Natural killer cell (primary cell): Measurements from ENCODE around the gene ZNF430. TPM values are rescaled to one million over a fixed set of nuclear protein-coding genes. Genes with fewer than 3 reads are reported as not detected.

Experiments used
- ATAC-seq, 3 donors: fragments of 150-1000 bp in 2 of 3; fragments of 200-7000 bp in 1 of 3; cut with Tn5 transposase; 1 replicate in 1 of 3; 2 replicates in 2 of 3; pipeline ENCODE4 v1.10.0; 2021; ENCODE audit warnings: mild to moderate bottlenecking in 2 of 3, moderate library complexity in 2 of 3
- DNase-seq, 2 donors: peaks; one replicate each; pipeline versions ENCODE4 v3.0.0 to v3.0.0-alpha.2; 2013 to 2021; ENCODE audit warnings: mixed read lengths in 1 of 2
- H3K27ac ChIP-seq: one replicate; pipeline ENCODE4 v1.5.1; 2013; ENCODE audit warnings: mild to moderate bottlenecking, low read length
- H3K27me3 ChIP-seq: one replicate; pipeline ENCODE4 v1.6.1; 2013; ENCODE audit warnings: low read length; ENCODE audit not compliant: control insufficient read depth, insufficient read depth
- H3K36me3 ChIP-seq: one replicate; pipeline ENCODE4 v1.6.1; 2013; ENCODE audit warnings: low read length; ENCODE audit not compliant: control insufficient read depth, insufficient read depth
- H3K4me1 ChIP-seq: one replicate; pipeline ENCODE4 v1.6.1; 2013; ENCODE audit warnings: low read length; ENCODE audit not compliant: control insufficient read depth, insufficient read depth
- H3K4me3 ChIP-seq: one replicate; pipeline ENCODE4 v1.5.1; 2013; ENCODE audit warnings: low read length
- H3K9me3 ChIP-seq: one replicate; pipeline ENCODE4 v1.6.1; 2013; ENCODE audit warnings: low read length; ENCODE audit not compliant: control insufficient read depth, insufficient read depth
- H3K27ac Mint-ChIP-seq, 2 donors: one replicate each; pipeline ENCODE4 v1.8.0; 2022; ENCODE audit warnings: mild to moderate bottlenecking in 2 of 2, mixed read lengths in 2 of 2, moderate library complexity in 1 of 2
- H3K27me3 Mint-ChIP-seq, 2 donors: one replicate each; pipeline ENCODE4 v1.8.0; 2022; ENCODE audit warnings: low read depth in 2 of 2, mixed read lengths in 2 of 2
- H3K36me3 Mint-ChIP-seq: one replicate; pipeline ENCODE4 v1.8.0; 2022; ENCODE audit warnings: mixed read lengths
- H3K4me1 Mint-ChIP-seq, 2 donors: one replicate each; pipeline ENCODE4 v1.8.0; 2022; ENCODE audit warnings: mixed read lengths in 2 of 2
- H3K4me3 Mint-ChIP-seq: one replicate; pipeline ENCODE4 v1.8.0; 2022; ENCODE audit warnings: mild to moderate bottlenecking, moderate library complexity, mixed read lengths
- H3K9me3 Mint-ChIP-seq, 2 donors: one replicate each; pipeline ENCODE4 v1.8.0; 2022; ENCODE audit warnings: mixed read lengths in 2 of 2
- WGBS: methylation state at CpG from one replicate; pipeline ENCODE4 v1.1.7; 2013; ENCODE audit warnings: missing lambda C conversion rate; ENCODE audit not compliant: insufficient coverage; 5-methylcytosine and 5-hydroxymethylcytosine counted together
- intact Hi-C: fragments of 100-400 bp; cut with micrococcal nuclease; formaldehyde crosslinking; loops from one replicate; pipeline ENCODE4 v1.14.2; 2022
- total RNA-seq, 4 donors: library from RNA; stranded (reverse); fragments of 120-200 nt in 1 of 4; gene quantifications; one replicate each; pipeline versions ENCODE4 v1.2.3 to v1.2.4, GENCODE V29; 2013 to 2022
- TF ChIP-seq, protein P1 (sequence below): fragments of 200-600 bp; IDR thresholded peaks from one replicate; pipeline ENCODE4 v1.8.0; 2022; ENCODE audit warnings: antibody characterized with exemption

The ZNF430 gene
- total RNA-seq, 3 donors from 2014 or later (not counting 1 experiment from before 2014, with no cell fraction given) = 32.7 to 43.0 (median 33.3) TPM

DNA sequence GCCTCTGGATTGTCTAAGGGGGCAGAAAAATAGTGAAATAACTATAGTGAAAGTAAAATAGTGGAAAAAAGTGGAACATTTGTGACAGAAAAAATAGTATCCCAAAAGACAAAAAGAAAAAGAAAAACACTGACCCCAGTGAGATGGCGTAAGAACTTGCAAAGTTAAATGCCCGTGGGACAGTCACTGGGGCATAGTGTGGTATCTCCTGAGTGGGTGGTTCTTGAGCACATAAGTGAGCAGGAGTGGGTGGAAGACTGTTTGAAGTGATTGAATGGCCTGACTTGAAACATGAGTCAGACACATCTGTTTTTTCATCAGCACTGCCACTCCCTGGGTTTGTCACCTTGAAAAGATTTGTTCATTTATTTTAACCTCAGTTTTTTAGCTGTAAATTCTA is 2.5 kb downstream of the ZNF430 start:
- Mint-ChIP-seq H3K4me1 (peaks cover 50 to 54% of the 10 kb centered on the region in 2 donors), H3K36me3 (peaks cover 6% of the 10 kb centered on the region), H3K4me3 (peak overlapping the region; percentile 100), H3K9me3 (no peaks in the 10 kb centered on the region), H3K27me3 (no peaks in the 10 kb centered on the region), H3K27ac (peak overlapping the region; percentile 78 to 88)
- no peak overlapping the region for H3K27ac ChIP-seq
- peaks cover 30% of the 10 kb centered on the region for H3K36me3 ChIP-seq
- intact Hi-C loops = loop anchor here (10.0 kb wide), 2 partner anchors 98 to 122 kb away; partner anchors contain the start of genes ZNF431 and ZNF85
- TF ChIP-seq, protein P1, sequence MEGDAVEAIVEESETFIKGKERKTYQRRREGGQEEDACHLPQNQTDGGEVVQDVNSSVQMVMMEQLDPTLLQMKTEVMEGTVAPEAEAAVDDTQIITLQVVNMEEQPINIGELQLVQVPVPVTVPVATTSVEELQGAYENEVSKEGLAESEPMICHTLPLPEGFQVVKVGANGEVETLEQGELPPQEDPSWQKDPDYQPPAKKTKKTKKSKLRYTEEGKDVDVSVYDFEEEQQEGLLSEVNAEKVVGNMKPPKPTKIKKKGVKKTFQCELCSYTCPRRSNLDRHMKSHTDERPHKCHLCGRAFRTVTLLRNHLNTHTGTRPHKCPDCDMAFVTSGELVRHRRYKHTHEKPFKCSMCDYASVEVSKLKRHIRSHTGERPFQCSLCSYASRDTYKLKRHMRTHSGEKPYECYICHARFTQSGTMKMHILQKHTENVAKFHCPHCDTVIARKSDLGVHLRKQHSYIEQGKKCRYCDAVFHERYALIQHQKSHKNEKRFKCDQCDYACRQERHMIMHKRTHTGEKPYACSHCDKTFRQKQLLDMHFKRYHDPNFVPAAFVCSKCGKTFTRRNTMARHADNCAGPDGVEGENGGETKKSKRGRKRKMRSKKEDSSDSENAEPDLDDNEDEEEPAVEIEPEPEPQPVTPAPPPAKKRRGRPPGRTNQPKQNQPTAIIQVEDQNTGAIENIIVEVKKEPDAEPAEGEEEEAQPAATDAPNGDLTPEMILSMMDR = no peak
- ATAC-seq = no peak
- peaks cover 19% of the 10 kb centered on the region for H3K4me1 ChIP-seq
- no peak overlapping the region for H3K4me3 ChIP-seq
- DNase-seq = peak in 1 of 2 donors; percentile 18
- no peaks in the 10 kb centered on the region for H3K9me3 ChIP-seq
- no peaks in the 10 kb centered on the region for H3K27me3 ChIP-seq
- WGBS = 50% methylated on average over 2 of the region's 2 CpGs

DNA sequence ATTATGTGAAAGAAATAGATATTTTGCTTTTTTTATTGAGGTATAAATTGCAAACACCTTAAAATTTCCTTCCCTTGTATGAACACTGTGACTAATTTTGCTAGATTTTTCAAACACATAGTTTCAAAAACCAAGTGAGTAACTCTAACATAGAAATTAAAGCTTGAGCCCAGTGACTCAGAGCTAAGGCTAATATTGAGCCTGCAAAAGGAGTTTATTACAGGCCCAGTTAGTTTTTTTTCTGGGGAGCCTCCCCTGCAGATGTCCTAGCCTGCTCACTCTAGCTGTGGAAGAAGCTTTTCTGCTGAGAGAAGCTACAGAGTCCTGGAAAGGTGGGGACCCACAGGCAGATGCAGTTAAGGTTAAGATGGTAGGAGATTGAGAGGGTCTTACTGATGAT is 3.4 kb downstream of the ZNF430 start:
- peaks cover 6% of the 10 kb centered on the region for H3K36me3 Mint-ChIP-seq

DNA sequence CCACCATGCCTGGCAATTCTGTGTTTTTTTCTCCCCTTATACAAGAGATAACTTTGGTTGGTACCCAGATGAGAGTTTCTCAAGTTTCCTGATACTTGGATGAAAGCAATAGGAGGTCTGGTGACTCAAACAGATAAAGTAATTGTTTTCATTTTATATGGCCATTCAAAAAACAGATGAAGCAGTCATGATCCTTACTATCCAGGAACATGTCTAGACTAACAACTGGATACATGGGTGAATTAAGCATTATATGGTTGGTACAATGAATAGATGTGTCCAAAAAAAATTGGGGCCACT is 8.5 kb downstream of the ZNF430 start:
- H3K27me3 ChIP-seq = no peaks in the 10 kb centered on the region
- H3K36me3 ChIP-seq = peaks cover 32% of the 10 kb centered on the region
- ATAC-seq (no peak), DNase-seq (no peak)
- Mint-ChIP-seq H3K27ac (peak overlapping the region; percentile 75 to 81), H3K36me3 (peaks cover 4% of the 10 kb centered on the region), H3K4me1 (peaks cover 40 to 53% of the 10 kb centered on the region in 2 donors), H3K4me3 (no peak overlapping the region), H3K27me3 (no peaks in the 10 kb centered on the region), H3K9me3 (no peaks in the 10 kb centered on the region)
- intact Hi-C loops = loop anchor here (10.0 kb wide), 2 partner anchors 104 to 116 kb away; partner anchors contain the start of genes ZNF431 and ZNF85
- H3K4me1 ChIP-seq = peaks cover 7% of the 10 kb centered on the region
- no peak overlapping the region for H3K4me3 ChIP-seq
- H3K9me3 ChIP-seq = no peaks in the 10 kb centered on the region
- TF ChIP-seq, protein P1 = no peak
- H3K27ac ChIP-seq = no peak overlapping the region

More for the DNA sequence above, 3.4 kb downstream of the ZNF430 start:
- H3K4me1 ChIP-seq = peaks cover 25% of the 10 kb centered on the region
- H3K27ac ChIP-seq = no peak overlapping the region
- no peak overlapping the region for H3K4me3 ChIP-seq
- no peaks in the 10 kb centered on the region for H3K27me3 ChIP-seq
- Mint-ChIP-seq H3K27me3 (no peaks in the 10 kb centered on the region), H3K9me3 (no peaks in the 10 kb centered on the region), H3K4me1 (peaks cover 59 to 61% of the 10 kb centered on the region in 2 donors), H3K4me3 (no peak overlapping the region), H3K27ac (peak overlapping the region; percentile 59 to 69)
- DNase-seq = no peak
- peaks cover 31% of the 10 kb centered on the region for H3K36me3 ChIP-seq
- H3K9me3 ChIP-seq = no peaks in the 10 kb centered on the region
- TF ChIP-seq, protein P1 = no peak
- intact Hi-C loops = loop anchor here (10.0 kb wide), 2 partner anchors 99 to 121 kb away; partner anchors contain the start of genes ZNF431 and ZNF85
- ATAC-seq = no peak

DNA sequence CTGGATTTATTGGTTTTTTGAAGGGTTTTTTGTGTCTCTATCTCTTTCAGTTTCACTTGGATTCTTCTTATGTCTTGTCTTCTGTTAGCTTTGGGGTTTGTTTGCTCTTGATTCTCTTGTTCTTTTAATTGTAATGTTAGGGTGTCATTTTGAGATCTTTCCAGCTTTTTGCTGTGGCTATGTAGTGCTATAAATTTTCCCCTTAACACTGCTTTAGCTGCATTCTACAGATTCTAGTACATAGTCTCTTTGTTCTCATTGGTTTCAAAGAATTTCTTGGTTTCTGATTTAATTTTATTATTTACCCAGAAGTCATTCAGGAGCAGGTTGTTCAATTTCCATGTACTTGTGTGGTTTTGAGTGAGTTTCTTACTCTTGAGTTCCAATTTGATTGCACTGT is 24.6 kb downstream of the ZNF430 start:
- Mint-ChIP-seq H3K36me3 (peaks cover 51% of the 10 kb centered on the region), H3K4me3 (no peak overlapping the region), H3K9me3 (peaks cover 7 to 23% of the 10 kb centered on the region in 2 donors), H3K27me3 (no peaks in the 10 kb centered on the region), H3K4me1 (peaks cover 32 to 46% of the 10 kb centered on the region in 2 donors), H3K27ac (no peak overlapping the region)
- DNase-seq = no peak
- intact Hi-C loops = no loop called here
- Histone ChIP-seq H3K36me3 (peaks cover 30% of the 10 kb centered on the region), H3K27me3 (no peaks in the 10 kb centered on the region), H3K4me1 (no peaks in the 10 kb centered on the region), H3K27ac (no peak overlapping the region), H3K4me3 (no peak overlapping the region), H3K9me3 (peaks cover 4% of the 10 kb centered on the region)
- no peak for ATAC-seq
- TF ChIP-seq, protein P1 = no peak
